Measurements from ENCODE around the gene VCAN.

- no peak for TF ChIP-seq MAX (IDR thresholded peaks at IDR 0.05)
- TF ChIP-seq MAFK (IDR thresholded peaks at IDR 0.05; ENCODE audit: low read depth, low read length): no peak
- no peak for TF ChIP-seq ZNF274 (IDR thresholded peaks at IDR 0.05; ENCODE audit: borderline replicate concordance, extremely low read depth, low read length)
- TF ChIP-seq CTCF (IDR thresholded peaks at IDR 0.05; ENCODE audit: control extremely low read depth in 1 of 3, insufficient read depth in 1 of 3, low read depth in 1 of 3, low read length in 3 of 3): no peak
- no peak for TF ChIP-seq POLR2AphosphoS5 (IDR thresholded peaks at IDR 0.05; ENCODE audit: low read depth, low read length)
- no peak for TF ChIP-seq CBX8 (IDR thresholded peaks at IDR 0.05; ENCODE audit: borderline replicate concordance, low read depth, low read length)
Measured at GRCh38 chr5:83538786-83539462, 67.4 kb downstream of the VCAN start.

Data from H1 (cell line).